ENCODE measurements around the gene CASP2.

CASP2 gene

GRCh38 chr7:143327903-143328302 is 39.8 kb downstream of the CASP2 start:
- Histone ChIP-seq H3K27ac (ENCODE audit: low read length) (no peak overlapping the region), H3K9ac (ENCODE audit: low read length) (no peak overlapping the region), H3K4me1 (ENCODE audit: low read length) (peaks cover 22% of the 10 kb centered on the region), H4K20me1 (ENCODE audit: insufficient read depth, low read length) (no peaks in the 10 kb centered on the region), H3K4me2 (ENCODE audit: low read length) (peak overlapping the region; percentile 82), H2AFZ (ENCODE audit: low read depth, low read length) (peak overlapping the region; percentile 48; the same call in 1 of the 2 replicates), H3K4me3 (ENCODE audit: low read length) (peak overlapping the region; percentile 53), H3K9me3 (ENCODE audit: insufficient read depth, low read length) (no peaks in the 10 kb centered on the region), H3K27me3 (ENCODE audit: low read depth, low read length) (no peaks in the 10 kb centered on the region), H3K79me2 (ENCODE audit: low read length) (no peaks in the 10 kb centered on the region), H3K36me3 (replicated peaks; ENCODE audit: low read depth, low read length) (no peaks in the 10 kb centered on the region)
- TF ChIP-seq, protein P1, sequence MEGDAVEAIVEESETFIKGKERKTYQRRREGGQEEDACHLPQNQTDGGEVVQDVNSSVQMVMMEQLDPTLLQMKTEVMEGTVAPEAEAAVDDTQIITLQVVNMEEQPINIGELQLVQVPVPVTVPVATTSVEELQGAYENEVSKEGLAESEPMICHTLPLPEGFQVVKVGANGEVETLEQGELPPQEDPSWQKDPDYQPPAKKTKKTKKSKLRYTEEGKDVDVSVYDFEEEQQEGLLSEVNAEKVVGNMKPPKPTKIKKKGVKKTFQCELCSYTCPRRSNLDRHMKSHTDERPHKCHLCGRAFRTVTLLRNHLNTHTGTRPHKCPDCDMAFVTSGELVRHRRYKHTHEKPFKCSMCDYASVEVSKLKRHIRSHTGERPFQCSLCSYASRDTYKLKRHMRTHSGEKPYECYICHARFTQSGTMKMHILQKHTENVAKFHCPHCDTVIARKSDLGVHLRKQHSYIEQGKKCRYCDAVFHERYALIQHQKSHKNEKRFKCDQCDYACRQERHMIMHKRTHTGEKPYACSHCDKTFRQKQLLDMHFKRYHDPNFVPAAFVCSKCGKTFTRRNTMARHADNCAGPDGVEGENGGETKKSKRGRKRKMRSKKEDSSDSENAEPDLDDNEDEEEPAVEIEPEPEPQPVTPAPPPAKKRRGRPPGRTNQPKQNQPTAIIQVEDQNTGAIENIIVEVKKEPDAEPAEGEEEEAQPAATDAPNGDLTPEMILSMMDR (IDR thresholded peaks at IDR 0.05; ENCODE audit: low read depth, low read length): no peak
- TF ChIP-seq EZH2phosphoT487 (IDR thresholded peaks at IDR 0.05; ENCODE audit: low read depth): no peak

GRCh38 chr7:143329471-143330170 is 41.5 kb downstream of the CASP2 start:
- no peak overlapping the region for H3K27ac ChIP-seq (ENCODE audit: low read length)
- TF ChIP-seq, protein P1 (IDR thresholded peaks at IDR 0.05; ENCODE audit: low read depth, low read length): 0 out of 2 replicates have a peak, but pooled peaks have one; percentile 25
- TF ChIP-seq EZH2phosphoT487 (IDR thresholded peaks at IDR 0.05; ENCODE audit: low read depth): no peak
- H3K36me3 ChIP-seq (replicated peaks; ENCODE audit: low read depth, low read length): no peaks in the 10 kb centered on the region
- peaks cover 2% of the 10 kb centered on the region; the same call in 1 of the 2 replicates for H3K27me3 ChIP-seq (ENCODE audit: low read depth, low read length)
- H3K4me3 ChIP-seq (ENCODE audit: low read length): no peak overlapping the region
- no peaks in the 10 kb centered on the region for H3K9me3 ChIP-seq (ENCODE audit: insufficient read depth, low read length)
- no peaks in the 10 kb centered on the region for H4K20me1 ChIP-seq (ENCODE audit: insufficient read depth, low read length)
- no peak overlapping the region for H3K9ac ChIP-seq (ENCODE audit: low read length)
- peaks cover 22% of the 10 kb centered on the region for H3K4me1 ChIP-seq (ENCODE audit: low read length)
- no peak overlapping the region for H3K4me2 ChIP-seq (ENCODE audit: low read length)
- H3K79me2 ChIP-seq (ENCODE audit: low read length): no peaks in the 10 kb centered on the region
- H2AFZ ChIP-seq (ENCODE audit: low read depth, low read length): no peak overlapping the region

DNA sequence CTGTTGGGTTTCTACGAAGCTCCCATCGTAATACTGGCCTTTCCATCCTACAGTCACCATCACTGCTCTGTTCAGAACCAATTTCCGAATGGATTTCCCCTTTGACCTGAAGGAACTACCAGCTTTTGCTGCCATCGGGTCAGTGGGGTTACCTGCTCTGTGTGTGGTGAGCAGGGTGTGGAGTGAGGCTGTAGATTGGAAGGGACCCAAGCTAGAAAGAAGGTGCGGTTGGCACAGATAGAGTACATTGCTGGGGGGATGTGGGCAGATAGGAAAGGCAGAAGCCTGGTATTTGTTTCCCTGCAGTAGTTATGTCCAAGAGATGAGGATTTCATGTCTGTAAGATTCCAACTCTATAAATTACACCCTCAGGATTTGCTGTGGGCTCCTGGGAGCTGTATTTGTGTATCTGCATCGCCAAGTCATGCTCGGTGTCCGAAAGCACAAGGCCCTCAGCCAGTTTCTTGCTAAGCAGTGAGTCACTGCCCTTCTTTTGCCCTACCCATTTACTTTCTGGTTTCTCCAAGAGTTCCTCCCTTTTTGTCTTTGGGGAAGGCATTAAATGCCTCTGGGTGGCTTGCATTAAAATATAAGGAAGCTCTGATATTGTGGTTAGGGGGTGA is 43.1 kb downstream of the CASP2 start:
- H3K4me1 ChIP-seq (ENCODE audit: low read length): peaks cover 14% of the 10 kb centered on the region
- H4K20me1 ChIP-seq (ENCODE audit: insufficient read depth, low read length): no peaks in the 10 kb centered on the region
- no peak for TF ChIP-seq EZH2phosphoT487 (IDR thresholded peaks at IDR 0.05; ENCODE audit: low read depth)
- TF ChIP-seq, protein P1 (IDR thresholded peaks at IDR 0.05; ENCODE audit: low read depth, low read length): no peak
- H3K27ac ChIP-seq (ENCODE audit: low read length): no peak overlapping the region
- no peaks in the 10 kb centered on the region for H3K36me3 ChIP-seq (replicated peaks; ENCODE audit: low read depth, low read length)
- no peak overlapping the region for H3K9ac ChIP-seq (ENCODE audit: low read length)
- H3K27me3 ChIP-seq (ENCODE audit: low read depth, low read length): peaks cover 2% of the 10 kb centered on the region; the same call in 1 of the 2 replicates
- no peaks in the 10 kb centered on the region for H3K79me2 ChIP-seq (ENCODE audit: low read length)
- H3K4me2 ChIP-seq (ENCODE audit: low read length): no peak overlapping the region
- no peak overlapping the region for H3K4me3 ChIP-seq (ENCODE audit: low read length)
- H3K9me3 ChIP-seq (ENCODE audit: insufficient read depth, low read length): no peaks in the 10 kb centered on the region
- no peak overlapping the region for H2AFZ ChIP-seq (ENCODE audit: low read depth, low read length)

- no peak overlapping the region for H3K27ac ChIP-seq (ENCODE audit: low read length)
- peaks cover 21% of the 10 kb centered on the region for H3K27me3 ChIP-seq (ENCODE audit: low read depth, low read length)
- TF ChIP-seq EZH2phosphoT487 (IDR thresholded peaks at IDR 0.05; ENCODE audit: low read depth): no peak
- TF ChIP-seq, protein P1 (IDR thresholded peaks at IDR 0.05; ENCODE audit: low read depth, low read length): no peak
- no peak overlapping the region for H3K4me2 ChIP-seq (ENCODE audit: low read length)
- H3K4me3 ChIP-seq (ENCODE audit: low read length): no peak overlapping the region
- H4K20me1 ChIP-seq (ENCODE audit: insufficient read depth, low read length): no peaks in the 10 kb centered on the region
- no peaks in the 10 kb centered on the region for H3K4me1 ChIP-seq (ENCODE audit: low read length)
- no peak overlapping the region for H2AFZ ChIP-seq (ENCODE audit: low read depth, low read length)
- H3K9ac ChIP-seq (ENCODE audit: low read length): no peak overlapping the region
- H3K9me3 ChIP-seq (ENCODE audit: insufficient read depth, low read length): no peaks in the 10 kb centered on the region
- H3K79me2 ChIP-seq (ENCODE audit: low read length): no peaks in the 10 kb centered on the region
- no peaks in the 10 kb centered on the region for H3K36me3 ChIP-seq (replicated peaks; ENCODE audit: low read depth, low read length)
Measured at GRCh38 chr7:143334244-143334643, 46.1 kb downstream of the CASP2 start.
